H1 (cell line): ENCODE results near the gene SMYD5.

Source experiments
- BRCA1 ChIP-seq: IDR thresholded peaks from 2 replicates; pipeline ENCODE4 v1.6.1; 2012; ENCODE audit warnings: low read depth, low read length, improper control_type of control experiment
- EGR1 ChIP-seq: IDR thresholded peaks from 2 replicates; pipeline ENCODE4 v1.6.1; 2011; ENCODE audit warnings: low read depth, low read length, borderline replicate concordance
- EZH2 ChIP-seq: fragments of 200-600 bp; sonication (generic); IDR thresholded peaks from 2 replicates; pipeline ENCODE4 v1.7.1; 2012; ENCODE audit warnings: low read depth, mild to moderate bottlenecking, moderate library complexity, low read length, inconsistent platforms; ENCODE audit not compliant: severe bottlenecking
- JUN ChIP-seq: IDR thresholded peaks from 2 replicates; pipeline ENCODE4 v1.6.1; 2011; ENCODE audit warnings: low read depth, mild to moderate bottlenecking, improper control_type of control experiment, low read length
- KDM1A ChIP-seq: fragments of 200-600, 300-600 bp; sonication (generic); IDR thresholded peaks from 2 replicates; pipeline ENCODE4 v1.7.1; 2016; ENCODE audit warnings: mild to moderate bottlenecking, low read length, borderline replicate concordance
- POLR2A ChIP-seq, 2 experiments: IDR thresholded peaks; 1 replicate in 1 of 2; 2 replicates in 1 of 2; pipeline ENCODE4 v1.6.1; 2011; ENCODE audit warnings: low read depth in 2 of 2, low read length in 2 of 2, mild to moderate bottlenecking in 2 of 2; ENCODE audit errors: control extremely low read depth in 1 of 2
- TF ChIP-seq, protein P1 (sequence below), 3 experiments: IDR thresholded peaks; 1 replicate in 2 of 3; 2 replicates in 1 of 3; pipeline versions ENCODE4 v1.5.1 to v1.6.1; 2011; ENCODE audit warnings: low read length in 3 of 3, mild to moderate bottlenecking in 3 of 3, inconsistent platforms in 2 of 3, low read depth in 1 of 3, moderate library complexity in 1 of 3; ENCODE audit not compliant: insufficient read depth in 1 of 3; ENCODE audit errors: control extremely low read depth in 1 of 3

- TF ChIP-seq, protein P1, sequence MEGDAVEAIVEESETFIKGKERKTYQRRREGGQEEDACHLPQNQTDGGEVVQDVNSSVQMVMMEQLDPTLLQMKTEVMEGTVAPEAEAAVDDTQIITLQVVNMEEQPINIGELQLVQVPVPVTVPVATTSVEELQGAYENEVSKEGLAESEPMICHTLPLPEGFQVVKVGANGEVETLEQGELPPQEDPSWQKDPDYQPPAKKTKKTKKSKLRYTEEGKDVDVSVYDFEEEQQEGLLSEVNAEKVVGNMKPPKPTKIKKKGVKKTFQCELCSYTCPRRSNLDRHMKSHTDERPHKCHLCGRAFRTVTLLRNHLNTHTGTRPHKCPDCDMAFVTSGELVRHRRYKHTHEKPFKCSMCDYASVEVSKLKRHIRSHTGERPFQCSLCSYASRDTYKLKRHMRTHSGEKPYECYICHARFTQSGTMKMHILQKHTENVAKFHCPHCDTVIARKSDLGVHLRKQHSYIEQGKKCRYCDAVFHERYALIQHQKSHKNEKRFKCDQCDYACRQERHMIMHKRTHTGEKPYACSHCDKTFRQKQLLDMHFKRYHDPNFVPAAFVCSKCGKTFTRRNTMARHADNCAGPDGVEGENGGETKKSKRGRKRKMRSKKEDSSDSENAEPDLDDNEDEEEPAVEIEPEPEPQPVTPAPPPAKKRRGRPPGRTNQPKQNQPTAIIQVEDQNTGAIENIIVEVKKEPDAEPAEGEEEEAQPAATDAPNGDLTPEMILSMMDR (IDR thresholded peaks at IDR 0.05; ENCODE audit: control extremely low read depth in 1 of 3, insufficient read depth in 1 of 3, low read depth in 1 of 3, low read length in 3 of 3), result no peak
- TF ChIP-seq EGR1, result no peak
- no peak for TF ChIP-seq EZH2
- no peak for TF ChIP-seq BRCA1
- no peak for TF ChIP-seq POLR2A (IDR thresholded peaks at IDR 0.05; ENCODE audit: control extremely low read depth in 1 of 2, low read depth in 2 of 2, low read length in 2 of 2)
- no peak for TF ChIP-seq KDM1A
- TF ChIP-seq JUN, result no peak
These were observed 42.0 kb downstream of the SMYD5 start for GRCh38 chr2:73255907-73256617.
